HG02678 (cell line): ENCODE measurements around the gene TREML1.
"Not testable (repeated sequence)": the region's sequence is repeated elsewhere in the genome, so short reads cannot be mapped to it uniquely, and the experiment has no call there.

Source experiments
- ATAC-seq: cut with Tn5 transposase; IDR thresholded peaks from one replicate; pipeline ENCODE4 v1.9.1; 2021; ENCODE audit warnings: mild to moderate bottlenecking, moderate library complexity; ENCODE audit not compliant: unreplicated experiment

The TREML1 gene, protein sequence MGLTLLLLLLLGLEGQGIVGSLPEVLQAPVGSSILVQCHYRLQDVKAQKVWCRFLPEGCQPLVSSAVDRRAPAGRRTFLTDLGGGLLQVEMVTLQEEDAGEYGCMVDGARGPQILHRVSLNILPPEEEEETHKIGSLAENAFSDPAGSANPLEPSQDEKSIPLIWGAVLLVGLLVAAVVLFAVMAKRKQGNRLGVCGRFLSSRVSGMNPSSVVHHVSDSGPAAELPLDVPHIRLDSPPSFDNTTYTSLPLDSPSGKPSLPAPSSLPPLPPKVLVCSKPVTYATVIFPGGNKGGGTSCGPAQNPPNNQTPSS

DNA sequence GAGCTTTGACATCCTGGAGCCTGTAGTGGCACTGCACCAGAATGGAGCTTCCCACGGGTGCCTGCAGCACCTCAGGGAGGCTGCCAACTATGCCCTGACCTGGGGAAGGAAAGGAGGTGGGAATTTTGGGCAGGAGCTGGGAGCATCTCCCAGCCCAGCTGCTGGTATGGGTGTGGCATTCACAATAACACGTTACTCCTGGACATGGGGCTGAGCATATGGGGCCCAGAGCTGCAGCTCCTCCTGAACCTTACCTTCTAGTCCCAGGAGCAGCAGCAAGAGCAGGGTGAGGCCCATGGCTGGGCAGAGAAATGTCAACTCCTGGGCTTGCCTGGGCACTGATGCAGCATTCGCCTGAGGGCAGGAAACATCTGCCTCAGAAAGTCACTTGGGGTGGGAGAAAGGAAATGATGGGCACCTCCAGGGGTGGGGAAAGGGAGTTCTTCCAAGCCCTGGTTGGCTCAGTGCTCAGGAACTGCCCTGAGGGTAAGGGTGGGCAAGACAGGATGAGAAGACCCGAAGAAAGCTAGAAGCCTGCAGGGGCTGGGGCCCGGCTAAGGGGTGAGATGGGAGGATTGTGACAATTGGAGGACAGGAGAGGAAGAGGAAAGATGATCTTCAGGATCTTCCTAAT, at the start of gene TREML1:
Gene TREML1, minus strand, starts transcription at position 356 of the 634 bp plus-strand sequence. Its CDS starts 59 bp downstream, at position 297.
- no peak for ATAC-seq

DNA sequence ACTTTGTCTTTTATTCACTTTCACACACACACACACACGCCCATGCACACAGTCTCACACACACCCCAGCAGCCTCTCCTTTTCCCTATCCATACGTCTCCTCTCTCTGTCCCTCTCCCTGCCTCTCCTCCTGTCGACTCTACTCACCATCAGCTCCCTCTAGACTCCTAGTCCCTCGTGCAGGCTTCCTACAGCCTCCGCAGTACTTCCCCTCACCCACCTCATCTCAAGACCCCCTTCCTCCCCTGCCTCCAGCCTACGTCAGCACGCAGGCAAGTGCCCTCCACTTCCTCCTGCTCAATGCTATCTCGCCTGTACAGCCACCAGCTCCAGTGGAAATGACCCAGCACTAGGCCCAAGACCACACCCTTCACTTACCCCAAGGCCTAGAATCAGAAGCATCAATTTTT, 47.6 kb upstream of the TREML1 start:
- no peak for ATAC-seq

DNA sequence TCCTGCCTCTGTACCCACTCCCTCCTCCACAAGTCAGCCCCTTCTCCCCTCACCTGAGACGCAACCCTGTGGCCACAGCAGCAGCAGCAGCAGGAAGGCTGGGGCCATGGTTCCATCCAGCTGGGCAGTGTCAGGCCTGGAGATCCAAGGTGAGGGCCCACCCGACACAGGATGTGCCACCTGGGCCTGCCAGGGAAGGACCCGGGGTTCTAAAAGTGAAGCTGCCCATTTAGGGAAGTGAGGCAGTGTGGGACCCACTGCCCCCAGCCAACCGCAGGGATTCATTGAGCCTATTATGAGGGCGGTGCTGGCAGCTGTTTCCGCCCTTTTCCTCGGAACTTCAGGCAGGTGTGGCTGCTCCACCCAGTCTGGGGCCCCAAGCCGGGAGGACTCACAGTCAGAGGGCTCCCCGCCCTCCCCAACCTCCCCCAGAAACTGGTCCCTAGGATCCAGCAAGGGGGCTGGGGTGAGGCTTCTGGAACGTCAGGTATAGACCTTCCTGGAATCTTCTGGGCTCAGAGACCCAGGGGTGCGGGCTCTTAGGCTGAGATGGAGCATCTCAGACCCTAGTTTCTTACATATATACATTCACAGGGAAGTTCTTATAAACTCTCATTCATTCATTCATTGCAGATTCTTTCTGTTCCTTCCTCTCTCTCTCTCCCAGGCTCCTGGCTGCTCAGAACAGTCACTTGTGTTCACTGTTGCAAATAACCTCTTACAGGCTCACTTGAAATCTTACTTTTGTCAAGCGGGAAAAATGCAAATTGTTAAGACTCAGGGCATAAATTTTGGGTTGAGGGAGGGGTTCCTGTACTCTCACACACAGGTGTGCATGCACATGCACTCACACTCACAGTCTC, 47.0 kb upstream of the TREML1 start, which contains the start of gene TREML2:
Gene TREML2, minus strand, starts transcription at position 249 of the 863 bp plus-strand sequence. Its CDS starts 141 bp downstream, at position 108.
- ATAC-seq: peak; percentile 44

DNA sequence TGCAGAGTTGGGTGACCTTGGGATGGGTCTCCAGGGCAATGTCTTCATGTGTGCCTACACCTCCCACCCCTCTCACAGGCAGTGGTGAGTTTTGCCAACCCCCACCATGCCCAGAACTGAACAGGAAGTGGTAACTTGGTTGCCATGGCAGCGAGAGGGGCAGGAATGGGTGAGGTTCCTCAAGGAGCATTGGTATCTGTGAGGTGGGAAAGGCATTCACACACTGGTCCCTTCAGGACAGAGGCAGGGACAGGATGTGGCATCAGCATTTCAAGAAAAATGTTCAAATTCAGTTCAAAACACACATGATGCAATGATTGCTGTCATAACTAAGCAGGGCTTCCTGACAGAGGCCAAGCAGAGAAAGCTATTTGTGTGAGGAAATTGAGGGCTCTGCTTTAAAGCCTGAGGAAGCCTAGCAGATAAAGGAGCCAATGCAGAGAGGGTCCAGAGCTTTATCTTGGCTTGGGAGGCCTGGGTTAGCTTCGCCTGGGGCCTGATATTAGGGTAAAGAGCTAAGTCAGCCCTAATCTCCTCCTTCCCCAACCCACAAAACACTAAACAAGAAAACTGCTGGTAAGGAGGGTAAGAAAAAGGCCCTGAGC, 46.3 kb upstream of the TREML1 start:
- peak; percentile 35 for ATAC-seq

DNA sequence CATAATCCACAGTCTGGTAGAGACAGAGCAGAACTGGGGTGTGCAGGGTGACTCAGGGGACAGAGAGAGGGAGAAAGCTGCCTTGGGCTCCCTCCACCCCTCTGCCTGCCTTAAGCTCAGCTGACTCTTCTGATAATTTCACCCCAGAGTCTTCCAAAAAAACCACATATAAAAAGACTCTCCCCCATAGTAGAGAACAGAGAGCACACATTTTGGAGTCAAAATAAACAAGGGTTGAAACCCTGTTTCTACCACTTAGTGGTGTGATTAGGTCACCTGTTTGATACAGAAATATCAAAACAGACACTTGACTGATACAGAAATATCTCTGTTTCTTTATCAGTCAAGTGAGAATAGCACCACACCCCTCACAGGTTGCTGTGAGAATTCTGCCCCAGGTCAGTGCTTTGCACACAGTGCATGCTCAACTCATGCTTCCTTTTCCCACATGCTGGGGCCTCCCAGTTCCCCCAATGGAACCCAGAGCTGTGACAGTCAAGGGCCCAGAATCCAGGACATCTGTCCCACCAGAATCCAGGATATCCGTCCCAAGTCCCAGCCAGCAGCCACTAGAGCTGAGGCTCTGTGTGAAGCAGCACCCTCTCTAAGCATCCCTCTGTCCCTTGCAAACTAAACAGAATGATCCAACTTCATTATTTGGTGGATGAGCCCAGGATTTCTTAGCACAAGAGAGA, 45.6 kb upstream of the TREML1 start:
- ATAC-seq: no peak

DNA sequence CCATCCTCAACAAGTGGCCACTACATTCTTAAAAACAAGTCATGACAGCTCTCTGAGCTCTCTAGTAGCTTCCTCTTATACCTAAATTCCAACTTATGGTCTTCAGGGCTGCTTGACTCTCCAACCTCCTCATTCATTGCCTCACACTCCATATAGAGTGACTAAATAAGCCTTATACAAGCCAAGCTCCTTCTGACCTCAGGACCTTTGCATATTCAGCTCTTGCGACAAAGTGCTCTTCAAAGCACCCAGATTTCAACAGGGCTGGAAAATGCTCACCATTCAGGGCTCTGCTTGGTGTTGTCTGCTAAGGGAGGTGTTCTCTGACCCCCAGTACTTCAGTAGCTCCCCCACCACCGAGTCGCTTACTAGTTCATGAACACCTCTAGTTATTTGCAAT, 43.1 kb upstream of the TREML1 start:
- no peak for ATAC-seq

DNA sequence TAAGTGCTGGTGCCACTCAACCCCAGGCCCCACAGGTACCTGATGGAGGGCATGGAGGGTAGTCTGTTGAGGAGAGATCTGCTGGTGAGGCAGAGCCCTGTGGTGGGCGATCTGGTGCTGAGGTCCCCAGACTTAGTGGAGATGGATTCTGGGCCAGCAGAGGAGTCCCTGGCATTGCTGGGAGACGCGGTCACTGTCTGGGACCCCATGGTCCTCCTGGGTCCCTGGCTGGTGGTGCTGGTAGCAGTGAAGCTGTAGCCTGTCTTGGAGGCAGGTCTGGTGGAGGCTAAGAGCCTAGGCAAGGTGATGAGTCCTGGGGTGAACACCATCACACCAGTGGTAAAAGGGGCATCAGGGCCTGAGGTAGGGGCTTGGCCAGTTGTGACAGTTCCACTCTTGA, 40.2 kb upstream of the TREML1 start:
- ATAC-seq: no peak

DNA sequence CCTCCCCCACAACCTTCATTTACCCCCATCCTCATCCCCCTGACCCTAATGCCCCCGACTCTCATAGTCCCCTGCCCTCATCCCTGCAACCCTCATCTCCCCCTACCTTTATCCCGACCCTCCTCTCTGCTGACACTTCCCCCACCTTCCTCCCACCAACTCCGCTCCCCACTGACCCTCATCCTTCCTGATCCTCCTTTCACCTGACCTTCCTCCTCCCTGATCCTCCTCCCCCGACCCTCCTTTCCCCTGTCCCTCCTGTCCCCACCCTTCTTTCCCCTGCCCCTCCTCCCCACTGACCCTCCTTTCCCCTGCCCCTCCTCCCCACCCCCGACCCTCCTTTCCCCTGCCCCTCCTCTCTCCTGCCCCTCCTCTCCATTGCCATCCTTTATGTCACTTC, 39.7 kb upstream of the TREML1 start:
- ATAC-seq: no peak

DNA sequence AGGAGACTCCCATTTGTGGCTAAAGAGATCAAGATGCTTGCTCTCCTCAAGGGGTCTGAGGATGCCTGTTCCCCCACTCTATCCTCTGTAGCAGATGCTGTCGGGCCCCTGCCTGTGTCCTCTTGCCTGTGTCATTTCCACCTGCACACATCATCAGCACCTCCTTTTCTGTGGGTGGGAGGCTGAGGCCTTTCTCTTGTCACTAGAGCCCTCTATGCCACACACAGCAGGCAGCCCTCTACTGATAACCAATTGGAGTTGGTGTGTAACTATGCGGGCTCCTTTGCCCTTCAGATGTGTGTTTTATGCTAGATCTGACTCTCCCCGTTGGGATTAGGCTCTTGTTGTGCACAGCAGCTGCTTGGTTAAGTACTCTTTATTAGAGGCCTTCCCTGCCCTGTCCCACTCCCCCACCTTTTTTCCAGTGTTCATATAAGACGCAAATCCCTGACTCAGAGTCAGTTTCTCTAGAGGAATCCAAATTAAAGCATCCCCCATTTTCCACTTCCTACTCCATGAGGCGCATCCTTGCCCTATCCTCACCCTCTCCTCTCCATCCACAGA, 39.1 kb upstream of the TREML1 start:
- no peak for ATAC-seq

DNA sequence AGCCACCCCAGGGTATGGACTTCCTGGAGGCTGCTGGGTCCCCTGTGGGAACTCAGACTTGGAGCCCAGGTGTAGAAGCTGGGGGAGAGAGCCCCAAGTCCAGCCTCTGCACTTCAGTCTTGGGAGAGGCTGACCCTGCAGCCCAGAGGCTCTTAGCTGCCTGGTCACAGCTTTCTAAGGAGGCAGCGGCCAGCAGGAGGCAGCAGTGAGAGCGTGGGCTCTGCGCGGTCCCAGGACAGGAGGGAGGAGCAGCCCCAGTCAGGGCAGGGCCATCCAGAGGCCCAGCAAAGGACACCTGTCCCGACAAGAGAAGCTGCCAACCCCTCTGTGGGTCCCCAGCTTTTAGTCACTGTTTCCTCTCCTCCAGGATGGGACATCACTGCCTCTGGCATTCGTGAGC, 37.4 kb upstream of the TREML1 start:
- no peak for ATAC-seq

DNA sequence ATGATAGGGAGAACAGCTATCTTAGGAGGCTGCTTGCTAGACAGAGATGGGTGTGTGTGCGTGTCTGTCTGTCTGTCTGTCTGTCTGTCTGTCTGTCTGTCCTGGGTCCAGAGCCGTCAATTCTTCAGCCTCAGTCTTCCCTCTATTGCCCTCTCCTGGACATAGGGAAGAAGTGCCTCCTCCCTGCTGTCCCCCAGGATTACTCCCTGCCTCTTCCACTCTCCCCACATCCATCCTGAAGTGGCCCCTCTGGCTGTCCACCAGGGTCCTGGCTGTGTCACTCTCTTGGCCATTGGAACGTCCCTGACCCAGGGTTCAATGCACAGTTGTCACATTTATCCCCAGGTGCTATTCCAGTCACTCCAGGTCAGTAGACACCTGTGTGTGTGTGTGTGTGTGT, 36.6 kb upstream of the TREML1 start:
- no peak for ATAC-seq

DNA sequence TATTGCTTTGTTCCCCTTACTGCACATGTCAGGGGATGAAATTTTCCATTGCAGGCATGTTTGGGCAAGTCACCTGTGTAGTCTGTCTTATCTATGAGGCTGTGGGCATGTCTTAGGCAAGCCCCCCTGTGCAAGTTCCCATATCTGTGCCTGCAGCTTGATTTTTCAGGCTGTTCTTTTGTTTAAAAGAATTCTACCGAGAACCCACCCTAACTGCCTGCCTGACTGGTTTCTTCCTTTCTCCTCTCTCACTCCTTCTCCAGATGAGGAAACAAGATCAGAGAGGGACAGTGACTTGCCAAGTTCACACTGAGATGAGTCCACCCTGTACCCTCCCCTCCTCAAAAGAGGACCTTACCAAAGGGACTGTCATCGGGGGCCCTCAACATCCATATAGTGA, 35.8 kb upstream of the TREML1 start:
- ATAC-seq: no peak

DNA sequence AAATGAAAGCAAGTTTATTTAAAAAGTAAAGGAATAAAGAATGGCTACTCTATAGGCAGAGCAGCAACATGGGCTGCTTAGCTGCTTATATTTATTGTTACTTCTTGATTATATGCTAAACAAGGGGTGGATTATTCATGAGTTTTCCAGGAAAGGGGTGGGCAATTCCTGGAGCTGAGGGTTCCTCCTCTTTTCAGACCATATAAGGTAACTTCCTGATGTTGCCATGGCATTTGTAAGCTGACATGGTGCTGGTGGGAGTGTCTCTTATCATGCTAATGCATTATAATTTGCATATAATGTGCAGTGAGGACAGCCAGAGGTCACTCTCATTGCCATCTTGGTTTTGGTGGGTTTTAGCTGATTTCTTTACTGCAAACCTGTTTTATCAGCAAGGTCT, 34.9 kb upstream of the TREML1 start:
- ATAC-seq: not testable (repeated sequence)

DNA sequence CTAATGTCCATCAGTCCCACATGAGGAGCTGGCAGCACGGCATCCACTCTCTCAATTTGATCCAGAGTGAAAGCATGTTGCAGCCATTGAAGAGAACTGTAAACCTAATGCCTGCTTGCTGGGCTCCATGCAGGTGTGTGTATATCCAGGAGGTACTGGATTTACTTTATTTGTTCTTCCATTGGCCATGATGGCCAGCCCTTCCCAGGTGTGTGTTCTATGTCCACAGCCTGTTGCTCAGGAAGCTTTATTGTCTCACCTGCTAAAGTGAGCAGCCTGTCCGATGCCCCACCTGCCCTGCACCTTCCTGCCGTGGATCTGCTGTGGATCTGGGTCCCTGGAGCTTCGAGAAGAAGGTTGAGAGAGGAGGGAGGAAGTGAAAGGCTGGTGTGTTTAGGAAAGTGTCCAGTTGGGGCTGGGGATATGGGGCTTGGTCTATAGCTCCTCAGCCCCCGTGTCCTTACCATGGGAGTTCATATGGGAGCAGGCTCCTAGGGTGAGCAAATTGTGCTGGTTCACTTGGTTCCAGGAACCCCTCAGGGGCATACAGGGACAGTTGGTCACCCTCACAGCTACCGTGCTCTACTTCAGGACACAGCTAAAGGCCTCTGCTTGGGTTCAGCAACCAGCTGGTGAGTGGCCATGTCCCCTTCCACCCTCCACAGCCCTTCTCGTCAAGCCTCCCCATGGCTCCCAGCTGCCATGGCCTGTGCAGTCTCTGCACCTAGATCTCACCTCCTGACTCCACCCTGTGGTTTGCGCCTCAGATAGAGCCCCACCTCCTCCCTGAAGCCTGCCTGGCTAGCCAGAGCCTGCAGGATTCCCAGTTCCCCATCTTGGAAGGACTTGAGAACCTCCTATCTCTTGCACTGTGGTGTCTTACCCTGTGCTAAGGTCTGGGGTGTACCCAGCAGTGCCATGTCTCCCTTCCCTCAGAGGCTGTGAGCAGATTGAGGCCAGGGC, 34.1 kb upstream of the TREML1 start:
- ATAC-seq: no peak

DNA sequence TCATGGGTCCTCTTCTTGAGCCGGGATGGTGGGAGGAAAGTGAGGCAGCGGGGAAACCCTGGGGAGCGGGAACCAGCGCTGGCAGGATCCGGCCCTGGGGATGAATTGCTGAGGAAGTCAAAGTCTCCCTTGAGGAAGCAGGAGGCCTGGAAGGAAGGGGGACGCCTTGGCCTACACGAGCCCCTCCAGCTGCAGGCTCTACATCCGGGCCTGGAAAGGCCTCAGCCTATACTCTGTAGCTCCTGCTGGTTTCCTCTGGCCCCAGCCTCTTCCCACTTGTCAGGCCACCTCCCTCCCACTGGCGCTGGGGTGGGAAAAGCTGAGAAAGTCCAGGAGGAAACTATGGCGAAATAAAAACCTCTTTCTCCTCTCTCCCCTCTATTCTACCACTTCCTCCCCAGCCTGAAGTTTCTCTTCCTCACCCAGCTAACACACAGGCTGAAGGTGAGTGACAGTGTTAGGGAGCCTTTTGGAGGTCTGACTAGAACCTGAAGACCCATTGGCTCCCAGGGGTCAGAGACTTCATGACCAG, 31.9 kb upstream of the TREML1 start:
- no peak for ATAC-seq

DNA sequence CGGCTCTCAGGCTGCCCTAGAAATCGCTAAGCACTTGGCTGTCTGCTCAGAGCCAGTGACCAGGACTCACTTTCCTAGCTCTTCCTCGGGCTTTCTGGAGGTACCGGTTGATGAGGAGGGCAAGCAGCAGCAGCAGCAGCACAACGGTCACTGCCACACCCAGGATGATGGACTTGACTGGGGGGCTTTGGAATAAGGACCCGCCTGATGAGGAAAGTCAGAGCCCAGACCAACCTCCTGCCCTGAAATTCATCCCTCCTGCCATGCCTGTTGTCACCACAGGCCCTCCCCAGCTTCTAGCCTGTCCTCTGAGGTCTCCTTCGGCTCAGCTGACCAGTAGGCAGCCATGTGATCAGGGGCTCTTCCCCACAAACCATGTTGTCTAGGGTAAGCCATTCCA, 30.6 kb upstream of the TREML1 start:
- no peak for ATAC-seq

DNA sequence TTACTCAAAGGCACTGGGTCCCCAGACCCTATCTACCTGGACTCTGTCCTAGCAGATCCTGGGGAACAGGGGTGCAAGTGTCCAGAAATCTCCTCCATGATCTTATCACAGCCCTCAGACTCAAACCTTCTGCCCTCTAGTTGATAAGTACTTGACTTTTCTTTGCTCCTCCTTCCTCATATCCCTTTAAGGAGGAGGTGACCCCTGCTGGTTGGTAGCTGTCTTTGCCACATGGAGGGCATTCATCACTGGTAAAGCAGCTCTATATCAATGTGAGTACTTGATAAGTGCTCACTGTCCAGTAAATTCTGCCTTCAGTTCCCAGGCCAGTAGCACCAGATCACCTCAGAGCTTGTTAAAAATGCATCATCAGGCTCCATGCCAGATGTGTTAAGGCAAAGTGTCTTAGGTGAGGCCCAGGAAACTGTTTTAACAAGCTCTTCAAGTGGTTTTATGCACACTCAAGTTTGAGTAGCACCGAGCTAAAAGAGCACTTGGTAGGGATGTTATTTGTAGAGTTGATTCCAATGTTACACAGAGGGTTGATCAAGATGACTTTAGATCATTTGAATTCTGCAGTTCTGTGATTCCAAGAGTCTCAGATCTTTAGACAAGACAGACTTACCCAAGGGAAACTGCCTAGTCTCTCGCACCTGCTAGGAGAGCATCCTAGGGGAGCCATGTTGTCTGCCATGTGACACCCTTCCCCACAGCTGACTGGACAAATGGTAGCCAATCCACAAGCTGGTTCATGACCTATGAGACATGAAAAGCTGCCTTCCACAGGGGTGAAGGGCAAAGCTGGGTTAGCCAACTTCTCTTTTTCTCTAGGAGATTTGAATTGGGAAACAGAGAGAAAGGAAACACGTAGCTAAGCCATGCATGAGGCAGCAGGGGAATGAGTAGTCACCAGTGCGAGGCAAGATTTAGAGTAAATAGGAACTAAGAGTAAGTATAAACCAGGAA, 28.2 kb upstream of the TREML1 start:
- ATAC-seq: peak; percentile 56

DNA sequence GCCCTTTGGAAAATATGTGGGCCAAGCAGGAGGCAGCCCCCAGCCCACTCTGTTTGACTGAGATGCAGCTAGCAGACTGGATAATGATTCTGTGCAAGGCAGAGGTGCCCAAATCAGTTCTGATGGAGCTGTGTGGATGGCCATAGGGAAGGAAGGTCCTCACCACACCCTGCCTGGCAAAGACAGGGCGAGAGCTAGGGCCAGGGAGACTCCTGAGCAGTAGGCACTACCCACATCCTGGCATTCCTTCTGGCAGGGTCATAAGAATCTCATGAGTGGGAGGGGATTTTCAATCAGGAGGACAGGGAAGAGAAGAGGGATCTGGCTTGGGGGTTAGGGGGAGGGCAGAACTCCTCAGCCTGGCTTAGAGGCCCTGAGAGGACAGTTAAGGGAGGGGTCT, 27.4 kb upstream of the TREML1 start:
- ATAC-seq: no peak
